Stimulated activated CD8-positive, alpha-beta memory T cell treated with anti-CD3 and anti-CD28 coated beads, Interleukin-15, amount 100 ng/mL, for 48 hours (primary cell): ENCODE data around the gene TKT.

Experiments
- DNase-seq, 2 donors: peaks; one replicate each; pipeline ENCODE4 v3.0.0-alpha.2; 2020; ENCODE audit warnings: low read depth in 2 of 2

TKT gene

GRCh38 chr3:53181528-53181927, 74.3 kb downstream of the TKT start:
- no peak for DNase-seq

GRCh38 chr3:53181024-53181371, 74.8 kb downstream of the TKT start:
- DNase-seq = no peak

GRCh38 chr3:53180305-53181023, 75.4 kb downstream of the TKT start:
- no peak for DNase-seq

GRCh38 chr3:53179580-53179979, 76.2 kb downstream of the TKT start:
- DNase-seq = no peak

- no peak for DNase-seq
These were observed 77.6 kb downstream of the TKT start for GRCh38 chr3:53178246-53178645.

- no peak for DNase-seq
These were observed 79.9 kb downstream of the TKT start for GRCh38 chr3:53175613-53176540.
